Right renal pelvis (tissue), 4 donors: ENCODE measurements around the gene NPFFR1. TPM values are rescaled to one million over a fixed set of nuclear protein-coding genes. Genes with fewer than 3 reads are reported as not detected.
"Not testable (repeated sequence)": the region's sequence is repeated elsewhere in the genome, so short reads cannot be mapped to it uniquely, and the experiment has no call there.

Experiments used
- DNase-seq, 4 donors: peaks; one replicate each; pipeline ENCODE4 v3.0.0-alpha.2; 2013; ENCODE audit warnings: low read depth in 4 of 4, low spot score in 3 of 4, missing footprints in 1 of 4
- polyA plus RNA-seq, 4 donors: library from polyadenylated mRNA; unstranded; fragments of 120-200 nt; gene quantifications; one replicate each; pipeline ENCODE4 v1.2.1, GENCODE V29; 2013; ENCODE audit not compliant: insufficient read length in 4 of 4

Gene NPFFR1
- polyA plus RNA-seq, 4 donors = 0.10 to 0.20 (median 0.14) TPM

GRCh38 chr10:70233109-70233938, 50.5 kb downstream of the NPFFR1 start, which contains the start of gene PPA1:
PPA1 (minus strand) TSS chr10:70233429; CDS start chr10:70233327, 102 bp downstream.
- peak; percentile 91 to 93 (median 92) for DNase-seq

DNA sequence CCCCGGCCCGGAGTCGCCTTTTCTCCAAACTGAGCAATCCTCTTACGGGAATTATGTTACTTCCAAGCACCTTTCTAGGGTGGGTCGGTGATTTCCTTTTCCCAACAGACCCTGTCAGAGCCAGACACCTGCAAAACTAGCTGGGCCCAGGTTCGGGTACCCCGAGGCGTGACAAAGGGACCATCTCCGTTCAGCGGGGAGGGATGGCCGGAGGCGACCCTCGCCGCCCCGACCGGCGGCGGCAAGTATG, 51.0 kb downstream of the NPFFR1 start:
- DNase-seq = no peak

GRCh38 chr10:70232155-70232858, 51.5 kb downstream of the NPFFR1 start:
- DNase-seq = peak in 1 of 4 donors; percentile 39

- no peak for DNase-seq
These were observed 55.3 kb downstream of the NPFFR1 start for GRCh38 chr10:70228491-70228890.

GRCh38 chr10:70227548-70228320, 56.1 kb downstream of the NPFFR1 start:
- DNase-seq = no peak

DNA sequence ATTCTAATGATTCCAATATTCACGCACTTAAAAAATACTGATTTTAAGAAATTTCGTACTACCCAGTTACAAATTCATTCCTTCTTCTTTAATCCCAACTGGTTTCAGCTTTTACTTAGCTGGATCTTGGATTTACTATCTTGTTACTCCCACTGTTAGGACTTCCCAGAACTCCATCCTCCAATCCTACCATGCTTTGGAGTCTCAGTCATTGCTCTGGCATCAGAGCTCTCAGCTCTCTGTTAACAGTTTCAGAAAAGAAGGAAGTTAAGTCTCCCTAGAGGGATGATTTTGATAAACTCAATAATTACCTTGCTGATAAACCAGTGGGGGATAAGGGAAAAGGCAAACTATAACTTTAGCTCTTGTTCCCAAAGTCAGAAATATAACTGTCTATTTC, 60.1 kb downstream of the NPFFR1 start:
- no peak for DNase-seq

DNA sequence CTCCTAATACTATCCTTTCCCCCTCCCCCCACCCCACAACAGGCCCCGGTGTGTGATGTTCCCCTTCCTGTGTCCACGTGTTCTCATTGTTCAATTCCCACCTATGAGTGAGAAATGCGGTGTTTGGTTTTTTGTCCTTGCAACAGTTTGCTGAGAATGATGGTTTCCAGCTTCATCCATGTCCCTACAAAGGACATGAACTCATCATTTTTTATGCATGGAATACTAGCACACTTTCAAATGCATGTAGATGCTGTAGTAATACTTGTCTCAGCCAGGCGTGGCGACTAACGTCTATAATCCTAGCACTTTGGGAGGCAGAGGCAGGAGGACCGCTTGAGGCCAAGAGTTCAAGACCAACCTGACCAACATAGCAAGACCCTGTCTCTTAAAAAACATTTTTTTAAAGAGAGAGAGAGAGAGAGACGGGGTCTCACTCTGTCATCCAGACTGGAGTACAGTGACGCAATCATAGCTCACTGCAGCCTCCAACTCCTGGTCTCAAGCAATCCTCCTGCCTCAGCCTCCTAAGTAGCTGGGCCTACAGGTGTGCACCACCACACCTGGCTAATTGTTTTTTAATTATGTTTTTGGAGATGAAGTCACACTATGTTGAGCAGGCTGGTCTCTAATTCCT, 60.9 kb downstream of the NPFFR1 start:
- DNase-seq = not testable (repeated sequence)

- DNase-seq = no peak
These were observed 61.4 kb downstream of the NPFFR1 start for GRCh38 chr10:70222340-70222794.

GRCh38 chr10:70221030-70221429, 62.8 kb downstream of the NPFFR1 start:
- DNase-seq = no peak

GRCh38 chr10:70212879-70213278, 70.9 kb downstream of the NPFFR1 start:
- no peak for DNase-seq

- no peak for DNase-seq
These were observed 71.5 kb downstream of the NPFFR1 start for GRCh38 chr10:70212277-70212676.

DNA sequence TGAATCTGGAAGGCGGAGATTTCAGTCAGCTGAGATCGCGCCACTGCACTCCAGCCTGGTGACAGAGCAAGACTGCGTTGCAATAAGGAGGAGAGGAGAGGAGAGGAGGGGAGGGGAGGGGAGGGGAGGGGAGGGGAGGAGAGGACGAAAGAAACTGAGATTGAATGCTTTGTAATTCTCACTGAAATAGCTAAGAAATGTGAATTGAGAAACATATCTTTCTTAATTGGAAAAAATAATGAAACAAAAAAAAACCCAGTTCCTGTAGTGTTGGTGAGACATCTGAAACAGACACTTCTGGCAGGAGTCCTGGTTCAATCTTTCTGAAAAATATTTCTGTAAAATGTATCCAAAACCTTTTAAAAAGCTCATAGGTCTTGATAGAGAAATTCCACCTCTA, 77.0 kb downstream of the NPFFR1 start:
- DNase-seq = no peak

DNA sequence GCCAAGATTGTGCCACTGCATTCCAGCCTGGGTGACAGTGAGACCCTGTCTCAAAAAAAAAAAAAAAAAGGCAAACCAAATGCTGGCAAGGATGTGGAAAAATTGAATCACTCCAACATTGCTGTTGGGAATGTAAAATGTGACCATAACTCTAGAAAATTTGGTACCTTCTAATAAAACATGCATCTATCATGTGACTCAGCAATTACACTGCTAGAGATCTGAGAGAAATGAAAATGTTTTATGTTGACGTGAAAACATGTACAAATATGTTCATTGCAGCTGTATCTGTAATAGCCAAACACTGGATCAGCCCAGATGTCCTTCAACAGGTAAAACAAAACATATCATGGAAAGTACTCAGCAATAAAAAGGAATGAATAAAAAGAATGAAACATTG, 82.7 kb downstream of the NPFFR1 start:
- DNase-seq = no peak

GRCh38 chr10:70198696-70199466, 84.9 kb downstream of the NPFFR1 start:
- no peak for DNase-seq

Other genes starting within 250 kb of the NPFFR1 start
- gene MACROH2A2, start 231.2 kb downstream of the NPFFR1 start, polyA plus RNA-seq = 10 to 100 TPM; 75.6 to 92.7 (median 84.1) TPM
- 1 to 10 TPM; 4.3 to 5.8 (median 5.2) TPM for gene AIFM2, start 151.2 kb downstream of the NPFFR1 start, polyA plus RNA-seq
- 10 to 100 TPM; 10.8 to 13.9 (median 11.5) TPM for gene TYSND1, start 137.3 kb downstream of the NPFFR1 start, polyA plus RNA-seq
- gene SAR1A, start 113.5 kb downstream of the NPFFR1 start, polyA plus RNA-seq = 100 to 1,000 TPM; 108 to 133 (median 124) TPM
- gene PPA1, start 50.6 kb downstream of the NPFFR1 start, polyA plus RNA-seq = 100 to 1,000 TPM in 3 of 4 donors, 10 to 100 TPM in 1; 90.4 to 108 (median 102) TPM
- 10 to 100 TPM in 3 of 4 donors, 1 to 10 TPM in 1; 9.6 to 11.5 (median 11.1) TPM for gene LRRC20, start 98.6 kb upstream of the NPFFR1 start, polyA plus RNA-seq
- gene EIF4EBP2, start 120.1 kb upstream of the NPFFR1 start, polyA plus RNA-seq = 10 to 100 TPM; 78.3 to 92.5 (median 86.8) TPM
- under 1 TPM; 0.15 to 0.22 (median 0.17) TPM for gene NODAL, start 157.7 kb upstream of the NPFFR1 start, polyA plus RNA-seq
- gene PALD1, start 194.8 kb upstream of the NPFFR1 start, polyA plus RNA-seq = 10 to 100 TPM in 3 of 4 donors, 1 to 10 TPM in 1; 9.8 to 12.1 (median 11.3) TPM